Measurements from ENCODE around the gene AXIN1. TPM values are rescaled to one million over a fixed set of nuclear protein-coding genes. Genes with fewer than 3 reads are reported as not detected.
"Not testable (repeated sequence)": the region's sequence is repeated elsewhere in the genome, so short reads cannot be mapped to it uniquely, and the experiment has no call there.

AXIN1 gene
- total RNA-seq, 2 experiments from 2014 or later, result 20.0 to 23.8 TPM

DNA sequence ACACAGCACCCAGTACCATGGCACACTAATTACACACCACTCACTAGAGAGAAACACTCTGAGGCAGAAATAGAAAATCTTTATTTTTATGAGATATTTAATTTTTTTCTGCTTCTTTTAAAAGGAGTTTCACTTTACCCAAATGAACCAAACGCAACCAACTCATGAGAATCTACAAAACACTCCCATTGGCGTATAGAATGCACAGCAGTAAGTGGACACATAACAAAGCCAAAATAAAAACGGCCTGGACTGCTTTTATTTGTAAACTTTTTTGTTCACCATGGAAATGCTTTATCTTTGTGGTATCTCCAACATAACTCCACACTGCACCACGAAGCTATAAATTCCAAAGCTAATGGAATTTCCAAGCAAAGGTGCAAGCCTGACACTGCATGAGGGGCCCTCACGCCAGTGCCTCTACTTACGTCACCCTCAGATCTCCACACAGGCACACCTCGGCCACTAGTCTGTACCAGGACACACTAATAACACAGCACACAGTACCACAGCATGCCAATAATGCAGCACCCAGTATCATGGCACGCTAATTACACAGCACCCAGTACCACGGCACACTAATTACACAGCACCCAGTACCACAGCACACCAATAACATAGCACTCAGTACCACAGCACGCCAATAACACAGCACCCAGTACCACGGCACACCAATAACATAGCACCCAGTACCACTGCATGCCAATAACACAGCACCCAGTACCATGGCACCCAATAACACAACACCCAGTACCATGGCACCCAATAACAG lies 17.5 kb downstream of the AXIN1 start:
- H3K27ac Mint-ChIP-seq, CTCF ChIA-PET: not testable (repeated sequence)

DNA sequence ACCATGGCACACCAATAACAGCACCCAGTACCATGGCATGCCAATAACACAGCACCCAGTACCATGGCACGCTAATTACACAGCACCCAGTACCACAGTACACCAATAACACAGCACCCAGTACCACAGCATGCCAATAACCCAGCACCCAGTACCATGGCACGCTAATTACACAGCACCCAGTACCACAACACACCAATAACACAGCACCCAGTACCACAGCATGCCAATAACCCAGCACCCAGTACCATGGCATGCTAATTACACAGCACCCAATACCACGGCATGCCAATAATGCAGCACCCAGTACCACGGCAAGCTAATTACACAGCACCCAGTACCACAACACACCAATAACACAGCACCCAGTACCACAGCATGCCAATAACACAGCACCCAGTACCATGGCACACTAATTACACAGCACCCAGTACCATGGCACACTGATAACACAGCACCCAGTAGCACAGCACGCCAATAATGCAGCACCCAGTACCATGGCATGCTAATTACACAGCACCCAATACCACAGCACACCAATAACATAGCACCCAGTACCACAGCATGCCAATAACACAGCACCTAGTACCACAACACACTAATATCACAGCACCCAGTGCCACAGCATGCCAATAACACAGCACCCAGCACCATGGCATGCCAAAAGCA lies 18.2 kb downstream of the AXIN1 start:
- H3K9me3 Mint-ChIP-seq (ENCODE audit: low read depth); H3K36me3 Mint-ChIP-seq (ENCODE audit: low read depth); intact Hi-C loops (cut with DNase I, micrococcal nuclease); DNase-seq; CTCF ChIA-PET; H3K27me3 Mint-ChIP-seq; H3K4me3 Mint-ChIP-seq; H3K27ac Mint-ChIP-seq; ATAC-seq: not testable (repeated sequence)
- POLR2A ChIA-PET, result interaction anchor here (0.7 kb wide), 1 partner anchor 358 kb away, joined by 3 read pairs; no protein-coding TSS in a partner anchor
- H3K4me1 Mint-ChIP-seq, result peaks cover 54% of the 10 kb centered on the region

More for the DNA sequence above, 17.5 kb downstream of the AXIN1 start:
- H3K4me3 Mint-ChIP-seq; H3K27me3 Mint-ChIP-seq; intact Hi-C loops (cut with DNase I, micrococcal nuclease); H3K36me3 Mint-ChIP-seq (ENCODE audit: low read depth); ATAC-seq; H3K9me3 Mint-ChIP-seq (ENCODE audit: low read depth); DNase-seq: not testable (repeated sequence)
- H3K4me1 Mint-ChIP-seq, result peaks cover 60% of the 10 kb centered on the region
- POLR2A ChIA-PET, result interaction anchor here (0.7 kb wide), 1 partner anchor 358 kb away, joined by 3 read pairs; no protein-coding TSS in a partner anchor

GRCh38 chr16:333406-334094 lies 19.0 kb downstream of the AXIN1 start:
- Mint-ChIP-seq H3K27ac (no peak overlapping the region), H3K27me3 (no peaks in the 10 kb centered on the region), H3K36me3 (ENCODE audit: low read depth) (peaks cover 7% of the 10 kb centered on the region), H3K9me3 (ENCODE audit: low read depth) (no peaks in the 10 kb centered on the region), H3K4me3 (no peak overlapping the region), H3K4me1 (peaks cover 50% of the 10 kb centered on the region)
- CTCF ChIA-PET, result interaction anchor here (0.5 kb wide), 1 partner anchor 98 kb away, joined by 4 read pairs; no protein-coding TSS in a partner anchor
- DNase-seq (no peak), ATAC-seq (no peak)
- POLR2A ChIA-PET, result no interaction called here
- intact Hi-C loops (cut with DNase I, micrococcal nuclease), result no loop called here

DNA sequence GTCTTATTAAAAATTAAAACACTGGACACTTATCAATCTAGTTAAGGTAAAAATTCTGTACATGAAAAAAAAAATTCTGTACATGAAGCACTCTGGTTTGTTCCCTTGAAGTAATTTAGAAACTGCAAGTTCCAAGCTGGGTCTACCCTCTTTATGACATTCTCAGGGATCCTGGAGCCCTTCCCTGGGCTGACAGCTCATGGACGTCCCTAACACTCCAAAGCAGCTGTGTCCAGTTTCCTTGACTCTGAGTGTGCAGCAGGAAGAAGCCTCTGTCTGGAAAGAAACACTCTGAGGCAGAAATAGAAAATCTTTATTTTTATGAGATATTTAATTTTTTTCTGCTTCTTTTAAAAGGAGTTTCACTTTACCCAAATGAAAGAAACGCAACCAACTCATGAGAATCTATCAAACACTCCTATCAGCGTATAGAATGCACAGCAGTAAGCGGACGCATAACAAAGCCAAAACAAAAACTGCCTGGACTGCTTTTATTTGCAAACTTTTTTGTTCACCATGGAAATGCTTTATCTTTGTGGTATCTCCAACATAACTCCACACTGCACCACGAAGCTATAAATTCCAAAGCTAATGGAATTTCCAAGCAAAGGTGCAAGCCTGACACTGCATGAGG lies 21.2 kb downstream of the AXIN1 start:
- H3K9me3 Mint-ChIP-seq (ENCODE audit: low read depth); H3K36me3 Mint-ChIP-seq (ENCODE audit: low read depth); ATAC-seq; H3K27me3 Mint-ChIP-seq; H3K4me3 Mint-ChIP-seq; DNase-seq; intact Hi-C loops (cut with DNase I, micrococcal nuclease); H3K27ac Mint-ChIP-seq; CTCF ChIA-PET: not testable (repeated sequence)
- POLR2A ChIA-PET, result interaction anchor here (0.6 to 0.7 kb wide), 2 partner anchors 54 to 240 kb away, joined by 4 read pairs; no protein-coding TSS in a partner anchor
- peaks cover 54% of the 10 kb centered on the region for H3K4me1 Mint-ChIP-seq

- DNase-seq (no peak), ATAC-seq (no peak)
- CTCF ChIA-PET, result no interaction called here
- peaks cover 53% of the 10 kb centered on the region for H3K4me1 Mint-ChIP-seq
- no peaks in the 10 kb centered on the region for H3K9me3 Mint-ChIP-seq (ENCODE audit: low read depth)
- intact Hi-C loops (cut with DNase I, micrococcal nuclease), result no loop called here
- peaks cover 7% of the 10 kb centered on the region for H3K36me3 Mint-ChIP-seq (ENCODE audit: low read depth)
- POLR2A ChIA-PET, result no interaction called here
- no peak overlapping the region for H3K4me3 Mint-ChIP-seq
- H3K27ac Mint-ChIP-seq, result no peak overlapping the region
- no peaks in the 10 kb centered on the region for H3K27me3 Mint-ChIP-seq
These were observed 21.8 kb downstream of the AXIN1 start for GRCh38 chr16:330741-331140.

DNA sequence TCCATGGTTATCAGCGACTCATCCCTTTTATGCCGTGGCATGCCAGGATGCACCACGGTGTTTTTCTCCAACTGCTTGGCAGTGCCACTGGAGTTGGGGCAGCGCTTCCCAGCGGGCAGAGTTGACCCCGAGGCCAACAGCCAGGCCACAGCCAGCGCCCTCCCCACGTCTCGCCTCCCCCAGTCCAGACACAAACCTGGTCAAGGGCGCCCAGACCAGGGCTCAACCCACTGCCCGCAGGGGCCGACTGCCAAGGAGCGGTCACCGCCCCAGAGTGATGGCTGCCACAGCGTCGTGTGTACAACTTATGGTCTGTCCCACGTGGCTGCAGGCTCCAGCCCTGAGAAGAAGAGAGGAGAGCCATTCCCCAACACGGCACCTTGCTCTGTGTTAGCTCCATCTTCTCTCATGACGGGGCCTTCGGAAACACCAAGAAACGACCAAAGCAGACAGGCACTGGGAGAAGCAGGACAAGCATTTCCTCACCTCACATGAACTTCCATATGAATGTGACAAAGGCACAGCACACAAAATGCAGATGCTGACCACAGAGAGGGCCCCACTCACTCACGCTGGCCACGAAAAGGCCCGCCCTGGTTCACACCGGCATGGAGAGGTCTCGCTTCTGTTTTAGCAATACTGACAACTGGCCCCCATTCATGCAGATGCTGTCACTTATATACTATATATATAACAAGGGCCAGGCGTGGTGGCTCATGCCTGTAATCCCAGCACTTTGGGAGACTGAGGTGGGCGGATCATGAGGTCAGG lies 27.0 kb downstream of the AXIN1 start:
- ATAC-seq, result no peak
- intact Hi-C loops (cut with DNase I, micrococcal nuclease), result loop anchor here in 1 of 2 experiments (2.0 kb wide), 1 partner anchor 27 kb away; the partner anchor contains the start of gene AXIN1
- Mint-ChIP-seq H3K4me3 (peak overlapping the region; percentile 49), H3K4me1 (peaks cover 44% of the 10 kb centered on the region), H3K9me3 (ENCODE audit: low read depth) (no peaks in the 10 kb centered on the region), H3K27me3 (no peaks in the 10 kb centered on the region), H3K27ac (peak overlapping the region; percentile 42), H3K36me3 (ENCODE audit: low read depth) (peaks cover 7% of the 10 kb centered on the region)
- DNase-seq, result no peak
- POLR2A ChIA-PET, result no interaction called here
- CTCF ChIA-PET, result interaction anchor here (0.7 to 1.3 kb wide), 3 partner anchors 23 to 221 kb away, joined by 3 read pairs; no protein-coding TSS in a partner anchor

- CTCF ChIA-PET, result interaction anchor here (0.7 to 1.3 kb wide), 4 partner anchors 11 to 259 kb away, joined by 3 to 4 read pairs (median 4); no protein-coding TSS in a partner anchor
- H3K27ac Mint-ChIP-seq, result peak overlapping the region; percentile 51
- intact Hi-C loops (cut with DNase I, micrococcal nuclease), result loop anchor here in 1 of 2 experiments (2.0 kb wide), 1 partner anchor 28 kb away; the partner anchor contains the start of gene AXIN1
These were observed 27.8 kb downstream of the AXIN1 start for GRCh38 chr16:324451-325334.

DNA sequence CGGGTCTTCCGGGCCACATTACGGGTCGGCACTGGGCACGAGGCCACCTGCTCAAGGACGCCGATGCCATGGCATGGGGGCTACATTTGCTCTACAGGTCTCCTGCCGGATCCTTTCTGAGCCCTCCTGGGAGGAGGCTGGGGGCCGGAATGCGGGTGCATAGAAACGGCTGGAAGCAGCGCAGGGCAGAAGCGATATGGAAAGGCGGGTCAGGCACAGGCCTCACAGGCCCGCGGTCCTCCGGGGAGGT lies 28.4 kb downstream of the AXIN1 start:
- ATAC-seq (no peak), DNase-seq (no peak)
- no peaks in the 10 kb centered on the region for H3K27me3 Mint-ChIP-seq
- H3K4me1 Mint-ChIP-seq, result peaks cover 48% of the 10 kb centered on the region
- intact Hi-C loops (cut with DNase I, micrococcal nuclease), result loop anchor here in 1 of 2 experiments (2.0 kb wide), 1 partner anchor 29 kb away; the partner anchor contains the start of gene AXIN1
- POLR2A ChIA-PET, result no interaction called here
- no peaks in the 10 kb centered on the region for H3K9me3 Mint-ChIP-seq (ENCODE audit: low read depth)
- CTCF ChIA-PET, result interaction anchor here (0.7 to 0.9 kb wide), 2 partner anchors 12 to 258 kb away, joined by 4 read pairs; no protein-coding TSS in a partner anchor
- no peak overlapping the region for H3K27ac Mint-ChIP-seq
- peak overlapping the region; percentile 49 for H3K4me3 Mint-ChIP-seq
- H3K36me3 Mint-ChIP-seq (ENCODE audit: low read depth), result peaks cover 4% of the 10 kb centered on the region

More at GRCh38 chr16:324451-325334, 27.8 kb downstream of the AXIN1 start:
- peak; percentile 63 for ATAC-seq
- peaks cover 2% of the 10 kb centered on the region for H3K36me3 Mint-ChIP-seq (ENCODE audit: low read depth)
- no peaks in the 10 kb centered on the region for H3K9me3 Mint-ChIP-seq (ENCODE audit: low read depth)
- DNase-seq, result peak; percentile 73
- peak overlapping the region; percentile 49 for H3K4me3 Mint-ChIP-seq
- H3K4me1 Mint-ChIP-seq, result peaks cover 46% of the 10 kb centered on the region
- POLR2A ChIA-PET, result no interaction called here
- no peaks in the 10 kb centered on the region for H3K27me3 Mint-ChIP-seq

- DNase-seq (no peak), ATAC-seq (no peak)
- no peaks in the 10 kb centered on the region for H3K9me3 Mint-ChIP-seq (ENCODE audit: low read depth)
- no peak overlapping the region for H3K27ac Mint-ChIP-seq
- H3K4me3 Mint-ChIP-seq, result no peak overlapping the region
- ChIA-PET POLR2A (no interaction called here), CTCF (interaction anchor here (0.7 kb wide), 1 partner anchor 215 kb away, joined by 3 read pairs; no protein-coding TSS in a partner anchor)
- H3K4me1 Mint-ChIP-seq, result peaks cover 56% of the 10 kb centered on the region
- H3K36me3 Mint-ChIP-seq (ENCODE audit: low read depth), result peaks cover 7% of the 10 kb centered on the region
- H3K27me3 Mint-ChIP-seq, result no peaks in the 10 kb centered on the region
- intact Hi-C loops (cut with DNase I, micrococcal nuclease), result no loop called here
These were observed 29.9 kb downstream of the AXIN1 start for GRCh38 chr16:322476-323143.

Data from activated CD4-positive, alpha-beta T cell treated with anti-CD3 and anti-CD28 coated beads for 36 hours (primary cell).